HG02678 (cell line): Measurements from ENCODE around the gene SKAP2.

Source experiments
- ATAC-seq: cut with Tn5 transposase; IDR thresholded peaks from one replicate; pipeline ENCODE4 v1.9.1; 2021; ENCODE audit warnings: mild to moderate bottlenecking, moderate library complexity; ENCODE audit not compliant: unreplicated experiment

SKAP2 gene

GRCh38 chr7:26642416-26642815 is 222.0 kb downstream of the SKAP2 start:
- no peak for ATAC-seq

DNA sequence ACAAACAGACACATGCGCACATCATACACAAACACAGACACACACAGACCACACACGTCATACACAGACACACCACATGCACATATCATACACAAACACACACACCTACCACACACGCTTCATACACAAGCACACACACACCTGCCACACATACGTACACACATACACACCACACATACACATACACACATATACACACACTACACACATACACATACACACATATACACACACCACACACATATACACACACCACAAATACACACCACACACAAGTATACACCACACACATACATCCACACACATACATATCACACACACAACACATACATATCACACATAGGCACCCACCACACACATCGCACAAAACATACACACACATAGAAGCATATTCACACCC is 224.7 kb downstream of the SKAP2 start:
- ATAC-seq: no peak

DNA sequence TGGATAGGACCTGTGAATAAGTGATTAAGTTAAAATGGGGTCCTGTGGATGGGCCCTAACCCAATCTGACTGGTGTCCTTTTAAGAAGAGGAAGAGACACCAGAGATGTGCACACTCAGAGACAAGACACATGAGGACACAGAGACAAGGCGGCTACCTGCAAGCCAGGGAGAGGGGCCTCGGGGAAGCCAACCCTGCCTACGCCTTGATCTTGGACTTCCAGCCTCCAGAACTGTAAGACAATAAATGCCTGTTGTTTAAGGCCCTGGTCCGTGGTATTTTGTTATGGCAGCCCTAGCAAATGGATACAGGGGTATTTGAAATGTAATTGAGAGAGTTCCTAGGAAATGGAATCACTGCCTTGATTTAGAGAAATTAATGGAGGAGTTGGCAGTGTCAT is 225.3 kb downstream of the SKAP2 start:
- no peak for ATAC-seq

GRCh38 chr7:26638140-26638539 is 226.2 kb downstream of the SKAP2 start:
- no peak for ATAC-seq

- no peak for ATAC-seq
Measured at GRCh38 chr7:26637610-26638009, 226.8 kb downstream of the SKAP2 start.

DNA sequence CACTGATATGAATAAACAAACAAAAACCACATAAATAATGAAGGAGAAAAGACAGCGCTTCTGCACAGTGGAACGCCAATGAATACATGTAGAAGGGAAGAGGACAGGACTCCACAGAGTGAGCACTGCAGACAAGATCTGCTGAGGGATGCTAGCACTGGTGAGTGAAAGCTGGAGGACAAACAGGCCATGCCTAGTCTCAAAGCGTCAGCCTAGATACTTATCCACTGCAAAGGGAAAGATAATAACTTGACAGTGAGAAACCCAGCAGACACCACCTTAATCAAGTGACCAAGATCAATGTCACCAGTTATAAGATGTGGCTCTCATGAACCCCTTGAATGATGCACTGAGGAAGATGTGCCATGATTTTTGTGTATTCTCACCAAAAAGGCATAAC is 227.6 kb downstream of the SKAP2 start:
- ATAC-seq: no peak

- no peak for ATAC-seq
Measured at GRCh38 chr7:26633557-26633956, 230.8 kb downstream of the SKAP2 start.

DNA sequence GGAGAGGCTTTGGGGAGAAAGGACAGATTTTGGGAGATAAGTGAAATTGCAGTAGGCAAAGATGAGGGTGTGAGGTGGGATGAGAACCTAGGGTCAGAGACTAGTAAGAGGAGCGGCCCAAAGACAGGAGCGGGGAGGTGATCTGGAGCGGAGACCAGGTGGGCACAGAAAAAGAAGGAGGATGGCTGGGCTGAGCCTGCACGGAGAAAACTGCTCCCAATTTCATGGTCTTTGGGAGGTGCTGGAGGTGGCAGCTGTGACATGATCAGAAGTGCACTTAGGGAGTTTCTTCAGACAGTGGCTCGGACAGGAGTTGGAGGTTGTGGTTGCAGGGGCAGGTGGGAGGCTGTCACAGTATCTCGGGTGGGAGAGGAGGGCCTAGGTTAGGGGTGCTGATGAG is 232.8 kb downstream of the SKAP2 start:
- ATAC-seq: no peak

- no peak for ATAC-seq
Measured at GRCh38 chr7:26630941-26631580, 233.3 kb downstream of the SKAP2 start.

DNA sequence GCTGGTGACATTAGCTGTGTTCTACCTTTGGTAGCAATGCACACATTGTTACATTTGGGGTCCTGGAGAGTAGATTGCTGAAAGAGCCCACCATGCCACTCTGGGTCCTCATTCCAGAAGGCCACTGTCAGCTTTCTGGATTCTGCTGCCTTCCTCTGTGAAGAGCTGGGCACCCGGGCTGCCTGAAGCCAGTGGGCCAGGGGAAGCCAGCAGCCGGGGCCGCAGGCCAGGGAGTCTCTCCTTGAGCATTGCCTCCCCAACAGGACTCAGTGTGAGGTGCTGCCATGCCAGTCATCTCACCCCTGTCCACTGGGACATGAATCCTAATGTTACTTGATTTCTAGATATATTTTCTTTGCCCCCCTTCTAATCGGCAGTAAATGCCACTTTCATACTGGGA is 234.0 kb downstream of the SKAP2 start:
- no peak for ATAC-seq

GRCh38 chr7:26629696-26630095 is 234.7 kb downstream of the SKAP2 start:
- no peak for ATAC-seq

- ATAC-seq: no peak
Measured at GRCh38 chr7:26627891-26628341, 236.5 kb downstream of the SKAP2 start.

DNA sequence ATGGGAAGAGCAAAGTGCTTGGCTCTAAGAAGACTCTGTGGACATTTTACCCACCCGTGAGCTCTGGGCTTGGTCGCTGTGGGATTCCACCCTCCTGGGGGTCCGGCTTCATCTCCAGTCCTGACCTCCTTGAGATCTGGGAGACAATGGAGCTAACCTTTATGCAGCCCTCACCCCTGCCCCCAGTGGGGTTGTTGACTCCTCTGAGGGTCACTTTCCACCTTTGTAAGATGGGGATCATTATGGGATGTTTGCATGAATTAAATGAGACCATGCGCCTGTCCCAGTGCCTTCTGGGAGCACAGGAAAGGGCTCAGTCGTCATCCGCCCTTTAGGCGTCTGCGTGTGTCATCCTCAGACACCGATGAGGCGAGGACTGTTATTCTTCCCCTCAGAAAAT is 237.2 kb downstream of the SKAP2 start:
- ATAC-seq: no peak

GRCh38 chr7:26626687-26627086 is 237.7 kb downstream of the SKAP2 start:
- no peak for ATAC-seq

DNA sequence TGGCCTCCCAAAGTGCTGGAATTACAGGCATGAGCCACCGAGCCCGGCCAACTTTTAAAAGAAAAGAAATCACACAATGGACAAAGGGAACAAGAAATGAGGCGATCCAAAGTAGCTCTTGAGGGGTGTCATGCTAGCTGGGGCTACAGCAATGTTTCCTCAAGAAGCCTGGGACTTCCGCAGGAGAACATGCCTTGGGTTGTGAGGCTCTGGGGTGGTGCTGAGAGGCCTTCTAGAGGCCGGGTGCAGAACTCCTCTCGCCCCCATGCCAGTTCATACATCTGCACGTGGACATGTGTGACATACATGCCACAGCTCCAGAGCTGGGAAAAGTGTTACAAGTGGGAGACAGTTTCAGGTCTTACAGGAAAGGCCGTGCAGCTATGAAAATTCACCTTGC is 238.2 kb downstream of the SKAP2 start:
- ATAC-seq: no peak

- no peak for ATAC-seq
Measured at GRCh38 chr7:26625286-26625685, 239.1 kb downstream of the SKAP2 start.

GRCh38 chr7:26624839-26625238 is 239.6 kb downstream of the SKAP2 start:
- ATAC-seq: no peak

DNA sequence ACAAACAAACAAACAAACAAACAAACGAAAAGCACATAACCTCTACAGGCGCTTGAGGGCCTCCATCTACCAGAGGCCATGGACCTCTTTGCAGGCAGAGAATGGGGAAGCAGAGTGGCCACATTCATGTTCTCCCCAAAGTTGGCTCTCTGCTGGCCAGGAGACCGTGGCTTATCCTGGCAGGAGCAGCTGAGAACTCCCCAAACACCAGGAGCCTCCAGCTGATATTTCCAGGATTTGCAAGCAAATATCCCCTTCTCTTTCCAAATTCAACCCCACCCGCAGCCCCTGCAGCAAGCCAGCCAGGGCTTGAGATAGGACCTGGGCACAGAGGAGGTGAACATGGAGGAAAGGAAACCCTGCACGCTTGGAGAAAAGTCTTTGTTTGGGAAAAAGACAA is 240.0 kb downstream of the SKAP2 start:
- ATAC-seq: no peak

- no peak for ATAC-seq
Measured at GRCh38 chr7:26620352-26620751, 244.0 kb downstream of the SKAP2 start.

- ATAC-seq: no peak
Measured at GRCh38 chr7:26619348-26619984, 244.9 kb downstream of the SKAP2 start.

GRCh38 chr7:26618898-26619297 is 245.5 kb downstream of the SKAP2 start:
- ATAC-seq: no peak

DNA sequence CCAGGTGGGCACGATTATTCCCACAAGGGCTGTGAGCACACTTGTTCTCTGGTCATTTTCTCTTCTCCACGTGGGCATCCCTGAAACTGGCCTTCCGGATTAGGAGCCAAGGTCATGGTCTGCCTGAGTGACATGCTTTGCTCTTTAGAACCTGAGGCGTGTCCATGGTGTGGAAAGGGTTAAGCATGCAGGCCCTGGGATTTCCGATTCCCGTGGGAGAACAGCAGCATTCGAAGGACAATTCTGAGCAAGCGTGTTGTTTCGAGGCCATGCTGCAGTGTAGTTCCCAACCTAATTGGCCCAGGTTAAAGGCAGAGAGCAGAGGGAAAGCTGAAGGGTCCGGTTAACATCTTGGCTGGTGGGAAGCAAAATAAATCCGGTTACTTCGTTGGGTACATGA is 245.9 kb downstream of the SKAP2 start:
- ATAC-seq: no peak
